GM23248 (cell line): Measurements from ENCODE around the gene RNF157.

Experiments
- EZH2 ChIP-seq: fragments of 200-600 bp; sonication (generic); IDR thresholded peaks from 2 replicates; pipeline ENCODE4 v1.6.1; 2018; ENCODE audit warnings: antibody characterized with exemption, mild to moderate bottlenecking; ENCODE audit not compliant: insufficient read depth, poor library complexity, severe bottlenecking
- EZH2phosphoT487 ChIP-seq: fragments of 200-600 bp; sonication (generic); IDR thresholded peaks from 2 replicates; pipeline ENCODE4 v1.6.1; 2018; ENCODE audit warnings: antibody characterized with exemption, moderate library complexity, mild to moderate bottlenecking, low read depth; ENCODE audit not compliant: insufficient read depth

GRCh38 chr17:76142585-76143041, 97.7 kb downstream of the RNF157 start:
- TF ChIP-seq EZH2 (no peak), EZH2phosphoT487 (no peak)
